OCI-LY7 (cell line): ENCODE results near the gene WDR64. TPM values are rescaled to one million over a fixed set of nuclear protein-coding genes. Genes with fewer than 3 reads are reported as not detected.

Experiments
- BruUV-seq: library from RNA; stranded (reverse); fragments of 400-500 nt; replicated peaks from 2 replicates; lab custom pipeline; 2021; lab: Mats Ljungman, UMichigan
- CTCF ChIA-PET: fragments of 300-600 bp; sonication (Branson Sonifier 250); formaldehyde crosslinking; loops from one replicate; lab custom pipeline; 2022; ENCODE audit warnings: antibody characterized with exemption; ENCODE audit not compliant: unreplicated experiment; lab: Charles Lee
- POLR2A ChIA-PET: fragments of 300-600 bp; sonication (Branson Sonifier 250); formaldehyde crosslinking; loops from one replicate; lab custom pipeline; 2022; ENCODE audit warnings: antibody characterized with exemption; lab: Charles Lee
- DNase-seq: peaks from one replicate; pipeline ENCODE4 v3.0.0-alpha.2; 2015; ENCODE audit warnings: low spot score
- H2AFZ ChIP-seq: fragments of 200-600 bp; sonication (generic), shearing (Covaris generic); 2 replicates; pipeline ENCODE4 v1.6.1; 2014; ENCODE audit warnings: mild to moderate bottlenecking, antibody characterized with exemption, low read length, moderate library complexity
- H3K27ac ChIP-seq: fragments of 200-600 bp; sonication (generic); 2 replicates; pipeline ENCODE4 v1.5.1; 2014; ENCODE audit warnings: mixed run types, low read depth, mild to moderate bottlenecking, moderate library complexity, low read length, inconsistent platforms; ENCODE audit not compliant: poor library complexity, severe bottlenecking
- H3K36me3 ChIP-seq: fragments of 200-600 bp; sonication (generic); 2 replicates; pipeline ENCODE4 v1.6.1; 2014; ENCODE audit warnings: mild to moderate bottlenecking, antibody characterized with exemption, low read length, moderate library complexity, mixed read lengths; ENCODE audit not compliant: insufficient read depth
- H3K4me1 ChIP-seq: fragments of 200-600 bp; sonication (generic); 2 replicates; pipeline ENCODE4 v1.5.1; 2014; ENCODE audit warnings: mild to moderate bottlenecking, low read length; ENCODE audit not compliant: insufficient read depth, poor library complexity, severe bottlenecking
- H3K4me2 ChIP-seq: fragments of 200-600 bp; sonication (generic); 2 replicates; pipeline ENCODE4 v1.6.1; 2014; ENCODE audit warnings: mild to moderate bottlenecking, low read length
- H3K4me3 ChIP-seq: fragments of 200-600 bp; sonication (generic); 2 replicates; pipeline ENCODE4 v1.5.1; 2014; ENCODE audit warnings: mild to moderate bottlenecking, low read depth, low read length; ENCODE audit not compliant: poor library complexity, severe bottlenecking
- H3K79me2 ChIP-seq: fragments of 200-600 bp; sonication (generic); 2 replicates; pipeline ENCODE4 v1.6.1; 2016; ENCODE audit warnings: low read depth, mild to moderate bottlenecking, low read length, moderate library complexity, mixed read lengths; ENCODE audit not compliant: insufficient read depth
- H3K9me2 ChIP-seq: fragments of 200-600 bp; sonication (generic); 2 replicates; pipeline ENCODE4 v1.6.1; 2016; ENCODE audit warnings: mild to moderate bottlenecking, low read length, mixed read lengths; ENCODE audit not compliant: insufficient read depth
- H3K9me3 ChIP-seq: fragments of 200-600 bp; sonication (generic); 2 replicates; pipeline ENCODE4 v1.6.1; 2014; ENCODE audit warnings: mild to moderate bottlenecking, mixed run types, low read length, mixed read lengths
- H4K20me1 ChIP-seq: fragments of 200-600 bp; sonication (generic); 2 replicates; pipeline ENCODE4 v1.6.1; 2014; ENCODE audit warnings: mild to moderate bottlenecking, antibody characterized with exemption, low read length, moderate library complexity, mixed read lengths; ENCODE audit not compliant: insufficient read depth
- CTCF ChIP-seq: fragments of 200-600 bp; sonication (generic); conservative IDR thresholded peaks from 2 replicates; pipeline ENCODE4 v1.5.1; 2014; ENCODE audit warnings: mild to moderate bottlenecking, antibody characterized with exemption, low read length, moderate library complexity, mixed read lengths
- EZH2phosphoT487 ChIP-seq: fragments of 200-600 bp; sonication (generic); IDR thresholded peaks from 2 replicates; pipeline ENCODE4 v1.6.1; 2018; ENCODE audit warnings: low read depth, borderline replicate concordance, mild to moderate bottlenecking, mixed run types, antibody characterized with exemption, low read length, moderate library complexity, mixed read lengths
- intact Hi-C: fragments of 100-400 bp; cut with micrococcal nuclease; formaldehyde crosslinking; loops from one replicate; pipeline ENCODE4 v1.10.0; 2022; ENCODE audit not compliant: unreplicated experiment
- total RNA-seq, 2 experiments: library from RNA; depleted of rRNA in 1 of 2; stranded (reverse); fragments of >200 nt in 1 of 2; shearing (Covaris generic) in 1 of 2; gene quantifications; 2 replicates each; pipeline ENCODE4 v1.2.3, GENCODE V29; 2014 to 2022

The WDR64 gene
- total RNA-seq, 2 experiments from 2014 or later, result not detected

- Histone ChIP-seq H3K4me2 (no peak overlapping the region), H2AFZ (no peak overlapping the region; the same call in 1 of the 2 replicates)
- TF ChIP-seq EZH2phosphoT487 (no peak), CTCF (no peak)
These were observed 40.3 kb upstream of the WDR64 start for GRCh38 chr1:241611736-241612135.

GRCh38 chr1:241612533-241613477, 39.3 kb upstream of the WDR64 start:
- intact Hi-C loops, result loop anchor here (5.0 kb wide), 2 partner anchors 234 to 404 kb away; partner anchors contain the start of gene EXO1
- Histone ChIP-seq H3K79me2 (no peaks in the 10 kb centered on the region), H3K9me3 (no peaks in the 10 kb centered on the region), H4K20me1 (no peaks in the 10 kb centered on the region), H3K36me3 (no peaks in the 10 kb centered on the region), H2AFZ (no peak overlapping the region), H3K4me3 (no peak overlapping the region), H3K4me2 (no peak overlapping the region), H3K9me2 (no peaks in the 10 kb centered on the region), H3K27ac (no peak overlapping the region), H3K4me1 (peaks cover 8% of the 10 kb centered on the region)
- ChIA-PET CTCF (interaction anchor here (1.9 kb wide), 1 partner anchor 8 kb away, joined by 7 read pairs; no protein-coding TSS in a partner anchor), POLR2A (interaction anchor here (1.1 to 1.9 kb wide), 6 partner anchors 12 to 65 kb away, joined by 3 to 6 read pairs (median 4); no protein-coding TSS in a partner anchor)
- no TSS peak for BruUV-seq
- DNase-seq, result no peak
- TF ChIP-seq EZH2phosphoT487 (no peak), CTCF (no peak)

More at GRCh38 chr1:241611736-241612135, 40.3 kb upstream of the WDR64 start:
- no peak for DNase-seq
- Histone ChIP-seq H3K4me1 (peaks cover 8% of the 10 kb centered on the region), H3K79me2 (no peaks in the 10 kb centered on the region), H3K27ac (no peak overlapping the region), H3K9me2 (no peaks in the 10 kb centered on the region), H4K20me1 (no peaks in the 10 kb centered on the region), H3K36me3 (no peaks in the 10 kb centered on the region), H3K9me3 (no peaks in the 10 kb centered on the region), H3K4me3 (no peak overlapping the region)
- intact Hi-C loops, result loop anchor here (1.0 to 5.0 kb wide), 5 partner anchors 15 to 406 kb away; partner anchors contain the start of gene EXO1
- ChIA-PET CTCF (interaction anchor here (1.9 kb wide), 1 partner anchor 9 kb away, joined by 7 read pairs; no protein-coding TSS in a partner anchor), POLR2A (interaction anchor here (0.7 to 1.9 kb wide), 8 partner anchors 13 to 705 kb away, joined by 3 to 6 read pairs (median 4); no protein-coding TSS in a partner anchor)
- no TSS peak for BruUV-seq
